Endothelial cell of umbilical vein (primary cell): ENCODE data around the gene GRIN3B. TPM values are rescaled to one million over a fixed set of nuclear protein-coding genes. Genes with fewer than 3 reads are reported as not detected.

Experiments
- BruUV-seq: library from RNA; stranded (reverse); fragments of 400-500 nt; replicated peaks from 2 replicates; lab custom pipeline; 2021; lab: Mats Ljungman, UMichigan
- CTCF ChIA-PET: fragments of 300-600, 350-600 bp; sonication (Branson Sonifier 250); formaldehyde crosslinking; loops from one replicate; lab custom pipeline; 2021; ENCODE audit warnings: antibody characterized with exemption, inconsistent platforms; lab: Charles Lee
- POLR2A ChIA-PET: fragments of 300-600, 350-600 bp; sonication (Branson Sonifier 250); formaldehyde crosslinking; loops from one replicate; lab custom pipeline; 2021; ENCODE audit warnings: antibody characterized with exemption, inconsistent platforms; lab: Charles Lee
- DNase-seq: peaks from one replicate; pipeline ENCODE4 v3.0.0-alpha.2; 2011; ENCODE audit warnings: low read depth, low spot score
- FAIRE-seq: peaks from 2 replicates; lab custom pipeline; 2011; peaks lifted over from hg19 to GRCh38; lab: Jason Lieb, UNC
- H2AFZ ChIP-seq: 2 replicates; pipeline ENCODE4 v1.6.0; 2012; ENCODE audit warnings: low read depth, low read length, control low read depth, inconsistent platforms
- H3K27ac ChIP-seq: 2 replicates; pipeline ENCODE4 v1.5.1; 2011; ENCODE audit warnings: low read depth, mild to moderate bottlenecking, control low read depth, low read length, moderate library complexity; ENCODE audit not compliant: insufficient read depth
- H3K27me3 ChIP-seq, 2 experiments: 2 replicates each; pipeline versions ENCODE4 v1.6.0 to v1.6.1; 2011; ENCODE audit warnings: low read length in 2 of 2, mixed read lengths in 1 of 2; ENCODE audit not compliant: control insufficient read depth in 2 of 2, insufficient read depth in 2 of 2
- H3K36me3 ChIP-seq, 2 experiments: 2 replicates in 1 of 2; 3 replicates in 1 of 2; pipeline ENCODE4 v1.5.1; 2011; ENCODE audit warnings: low read length in 2 of 2, mild to moderate bottlenecking in 1 of 2, moderate library complexity in 1 of 2; ENCODE audit not compliant: control insufficient read depth in 2 of 2, insufficient read depth in 2 of 2; ENCODE audit errors: extremely low read depth in 1 of 2
- H3K4me1 ChIP-seq: 3 replicates; pipeline ENCODE4 v1.5.1; 2011; ENCODE audit warnings: mild to moderate bottlenecking, low read length; ENCODE audit not compliant: control insufficient read depth, insufficient read depth; ENCODE audit errors: extremely low read depth
- H3K4me2 ChIP-seq: 2 replicates; pipeline ENCODE4 v1.6.1; 2011; ENCODE audit warnings: low read length, control low read depth, mixed read lengths; ENCODE audit not compliant: insufficient read depth
- H3K4me3 ChIP-seq, 3 experiments: fragments of 200-600 bp in 1 of 3; sonication (generic), shearing (Covaris generic) in 1 of 3; replicated peaks in 1 of 3; 2 replicates each; pipeline ENCODE4 v1.5.1; 2011 to 2016; ENCODE audit warnings: control low read depth in 3 of 3, low read length in 3 of 3, mild to moderate bottlenecking in 2 of 3, inconsistent platforms in 1 of 3, low read depth in 1 of 3, moderate library complexity in 1 of 3; ENCODE audit not compliant: insufficient read depth in 1 of 3
- H3K79me2 ChIP-seq: 2 replicates; pipeline ENCODE4 v1.6.0; 2012; ENCODE audit warnings: low read length, inconsistent platforms; ENCODE audit not compliant: control insufficient read depth, insufficient read depth
- H3K9ac ChIP-seq: replicated peaks from 2 replicates; pipeline ENCODE3; 2011; ENCODE audit warnings: low read length, control low read depth; ENCODE audit not compliant: insufficient read depth; ENCODE audit errors: extremely low read depth
- H3K9me1 ChIP-seq: replicated peaks from 3 replicates; pipeline ENCODE4 v1.6.0; 2011; ENCODE audit warnings: mild to moderate bottlenecking, low read length; ENCODE audit not compliant: control insufficient read depth, insufficient read depth; ENCODE audit errors: extremely low read depth
- H3K9me3 ChIP-seq: replicated peaks from 2 replicates; pipeline ENCODE4 v1.5.1; 2012; ENCODE audit warnings: low read length, inconsistent platforms; ENCODE audit not compliant: control insufficient read depth, insufficient read depth
- H4K20me1 ChIP-seq: replicated peaks from 2 replicates; pipeline ENCODE3; 2011; ENCODE audit warnings: mild to moderate bottlenecking, low read length; ENCODE audit not compliant: control insufficient read depth, insufficient read depth; ENCODE audit errors: extremely low read depth
- EZH2 ChIP-seq: IDR thresholded peaks from 2 replicates; pipeline ENCODE4 v1.6.1; 2012; ENCODE audit warnings: borderline replicate concordance, low read depth, mild to moderate bottlenecking, moderate library complexity, low read length, inconsistent platforms; ENCODE audit not compliant: severe bottlenecking
- FOS ChIP-seq: IDR thresholded peaks from 2 replicates; pipeline ENCODE4 v1.6.1; 2011; ENCODE audit warnings: mild to moderate bottlenecking, low read length, moderate library complexity, borderline replicate concordance; ENCODE audit not compliant: insufficient read depth
- GATA2 ChIP-seq: IDR thresholded peaks from 2 replicates; pipeline ENCODE4 v1.7.0; 2011; ENCODE audit warnings: low read depth, mild to moderate bottlenecking, moderate library complexity, mixed read lengths, low read length; ENCODE audit not compliant: insufficient read length, insufficient read depth
- JUN ChIP-seq: IDR thresholded peaks from 2 replicates; pipeline ENCODE4 v1.6.1; 2011; ENCODE audit warnings: borderline replicate concordance, low read depth; ENCODE audit not compliant: insufficient read length, insufficient read depth
- MYC ChIP-seq: IDR thresholded peaks from one replicate; pipeline ENCODE4 v1.6.1; 2011; ENCODE audit warnings: mild to moderate bottlenecking, low read depth, low read length
- POLR2A ChIP-seq: IDR thresholded peaks from 2 replicates; pipeline ENCODE4 v1.6.1; 2012; ENCODE audit warnings: low read depth, mild to moderate bottlenecking, control low read depth, low read length
- POLR2AphosphoS5 ChIP-seq: IDR thresholded peaks from 2 replicates; pipeline ENCODE4 v1.6.1; 2012; ENCODE audit warnings: low read depth, mild to moderate bottlenecking, control low read depth, low read length, moderate library complexity; ENCODE audit not compliant: insufficient read depth
- dilution Hi-C: fragments of 300-500 bp; cut with MboI; formaldehyde crosslinking; loops from one replicate; pipeline ENCODE4 v1.15.0; 2019; ENCODE audit warnings: low sequenced_read_pairs; ENCODE audit not compliant: extremely low pct_ligation_motif_present
- intact Hi-C: fragments of 100-400 bp; cut with micrococcal nuclease; formaldehyde crosslinking; loops from one replicate; pipeline ENCODE4 v1.10.0; 2022
- polyA plus RNA-seq, 4 experiments: library from polyadenylated mRNA; depleted of rRNA in 3 of 4; stranded (reverse) in 3 of 4; unstranded in 1 of 4; fragments of >200 nt; gene quantifications; 2 replicates each; pipeline versions ENCODE4 v1.2.1 to v1.2.3, GENCODE V29; 2011 to 2012; ENCODE audit warnings: missing spikeins in 1 of 4
- total RNA-seq: library from RNA; stranded (reverse); gene quantifications from 2 replicates; pipeline ENCODE4 v1.2.3, GENCODE V29; 2021
- TF ChIP-seq, protein P1 (sequence below), 2 donors: IDR thresholded peaks; 1 replicate in 1 of 2; 2 replicates in 1 of 2; pipeline ENCODE4 v1.5.1; 2011; ENCODE audit warnings: low read length in 2 of 2, mild to moderate bottlenecking in 2 of 2, moderate library complexity in 2 of 2, control low read depth in 1 of 2, inconsistent platforms in 1 of 2, low read depth in 1 of 2; ENCODE audit not compliant: insufficient read depth in 1 of 2; ENCODE audit errors: extremely low read depth in 1 of 2
- TF ChIP-seq, protein P2 (sequence below): IDR thresholded peaks from 2 replicates; pipeline ENCODE4 v1.6.1; 2011; ENCODE audit not compliant: insufficient read depth, insufficient read length

Gene GRIN3B
- total and polyA plus RNA-seq, 2 donors (not counting 3 experiments of a cell fraction or from before 2014, with no cell fraction given): 0.43 to 0.82 TPM

DNA sequence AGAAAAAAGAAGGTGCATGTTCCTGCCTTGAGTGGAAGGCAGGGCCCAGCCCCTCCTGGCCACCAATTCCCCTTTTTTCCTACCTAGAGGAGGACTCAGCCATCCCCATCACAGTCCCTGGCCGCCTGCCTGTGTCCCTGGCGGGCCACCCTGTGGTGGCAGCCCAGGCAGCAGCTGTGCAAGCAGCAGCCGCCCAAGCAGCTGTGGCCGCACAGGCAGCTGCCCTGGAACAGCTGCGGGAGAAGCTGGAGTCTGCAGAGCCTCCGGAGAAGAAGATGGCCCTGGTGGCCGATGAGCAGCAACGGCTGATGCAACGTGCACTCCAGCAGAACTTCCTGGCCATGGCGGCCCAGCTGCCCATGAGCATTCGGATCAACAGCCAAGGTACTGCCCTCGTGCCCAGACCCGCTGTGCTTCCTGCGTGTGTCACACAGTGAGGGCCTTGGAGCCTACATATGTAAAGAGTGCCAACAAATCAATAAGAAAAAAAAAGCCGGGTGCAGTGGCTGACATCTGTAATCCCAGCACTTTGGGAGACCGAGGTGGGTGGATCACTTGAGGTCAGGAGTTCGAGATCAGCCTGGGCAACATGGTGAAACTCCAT, 33.6 kb upstream of the GRIN3B start:
- no peak overlapping the region for H3K4me3 ChIP-seq
- no peaks in the 10 kb centered on the region for H3K79me2 ChIP-seq
- intact Hi-C loops (no loop called here), dilution Hi-C loops (no loop called here)
- no TSS peak for BruUV-seq
- H3K36me3 ChIP-seq: peaks cover 2 to 12% of the 10 kb centered on the region in 2 experiments
- no peaks in the 10 kb centered on the region for H3K4me1 ChIP-seq
- H3K27me3 ChIP-seq: no peaks in the 10 kb centered on the region
- no peak overlapping the region for H3K4me2 ChIP-seq
- H3K9me1 ChIP-seq: no peaks in the 10 kb centered on the region
- ChIA-PET CTCF (no interaction called here), POLR2A (interaction anchor here (0.6 kb wide), 1 partner anchor 212 kb away, joined by 4 read pairs; no protein-coding TSS in a partner anchor)
- no peak for DNase-seq
- no peak for FAIRE-seq
- H3K9me3 ChIP-seq: no peaks in the 10 kb centered on the region
- no peak overlapping the region for H3K27ac ChIP-seq
- H3K9ac ChIP-seq: no peak overlapping the region
- no peak overlapping the region for H2AFZ ChIP-seq
- TF ChIP-seq EZH2 (no peak), GATA2 (no peak), POLR2AphosphoS5 (no peak), JUN (no peak), POLR2A (no peak), MYC (no peak), FOS (no peak)
- TF ChIP-seq, protein P1, sequence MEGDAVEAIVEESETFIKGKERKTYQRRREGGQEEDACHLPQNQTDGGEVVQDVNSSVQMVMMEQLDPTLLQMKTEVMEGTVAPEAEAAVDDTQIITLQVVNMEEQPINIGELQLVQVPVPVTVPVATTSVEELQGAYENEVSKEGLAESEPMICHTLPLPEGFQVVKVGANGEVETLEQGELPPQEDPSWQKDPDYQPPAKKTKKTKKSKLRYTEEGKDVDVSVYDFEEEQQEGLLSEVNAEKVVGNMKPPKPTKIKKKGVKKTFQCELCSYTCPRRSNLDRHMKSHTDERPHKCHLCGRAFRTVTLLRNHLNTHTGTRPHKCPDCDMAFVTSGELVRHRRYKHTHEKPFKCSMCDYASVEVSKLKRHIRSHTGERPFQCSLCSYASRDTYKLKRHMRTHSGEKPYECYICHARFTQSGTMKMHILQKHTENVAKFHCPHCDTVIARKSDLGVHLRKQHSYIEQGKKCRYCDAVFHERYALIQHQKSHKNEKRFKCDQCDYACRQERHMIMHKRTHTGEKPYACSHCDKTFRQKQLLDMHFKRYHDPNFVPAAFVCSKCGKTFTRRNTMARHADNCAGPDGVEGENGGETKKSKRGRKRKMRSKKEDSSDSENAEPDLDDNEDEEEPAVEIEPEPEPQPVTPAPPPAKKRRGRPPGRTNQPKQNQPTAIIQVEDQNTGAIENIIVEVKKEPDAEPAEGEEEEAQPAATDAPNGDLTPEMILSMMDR (IDR thresholded peaks at IDR 0.05; ENCODE audit: extremely low read depth in 1 of 2, insufficient read depth in 1 of 2, low read depth in 1 of 2, low read length in 2 of 2): no peak
- TF ChIP-seq, protein P2, sequence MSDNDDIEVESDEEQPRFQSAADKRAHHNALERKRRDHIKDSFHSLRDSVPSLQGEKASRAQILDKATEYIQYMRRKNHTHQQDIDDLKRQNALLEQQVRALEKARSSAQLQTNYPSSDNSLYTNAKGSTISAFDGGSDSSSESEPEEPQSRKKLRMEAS: no peak
- no peaks in the 10 kb centered on the region for H4K20me1 ChIP-seq
